ENCODE data around the gene ADK. TPM values are rescaled to one million over a fixed set of nuclear protein-coding genes. Genes with fewer than 3 reads are reported as not detected.

ADK gene
- total and polyA plus RNA-seq, 2 donors (not counting 3 experiments of a cell fraction or from before 2014, with no cell fraction given), result 11.7 to 46.5 TPM

GRCh38 chr10:74753442-74754211, 602.6 kb downstream of the ADK start:
- Histone ChIP-seq H3K27me3 (ENCODE audit: control insufficient read depth in 2 of 2, insufficient read depth in 2 of 2, low read length in 2 of 2) (no peaks in the 10 kb centered on the region), H3K79me2 (ENCODE audit: control insufficient read depth, insufficient read depth, low read length) (no peaks in the 10 kb centered on the region), H4K20me1 (replicated peaks; ENCODE audit: control insufficient read depth, extremely low read depth, insufficient read depth, low read length) (no peaks in the 10 kb centered on the region), H3K27ac (ENCODE audit: insufficient read depth, low read depth, low read length) (no peak overlapping the region), H3K4me1 (ENCODE audit: control insufficient read depth, extremely low read depth, insufficient read depth, low read length) (no peaks in the 10 kb centered on the region), H3K9me3 (replicated peaks; ENCODE audit: control insufficient read depth, insufficient read depth, low read length) (no peaks in the 10 kb centered on the region), H3K36me3 (ENCODE audit: control insufficient read depth in 2 of 2, extremely low read depth in 1 of 2, insufficient read depth in 2 of 2, low read length in 2 of 2) (no peaks in the 10 kb centered on the region), H3K9ac (replicated peaks; ENCODE audit: extremely low read depth, insufficient read depth, low read length) (no peak overlapping the region), H2AFZ (ENCODE audit: low read depth, low read length) (no peak overlapping the region), H3K4me2 (ENCODE audit: insufficient read depth, low read length) (no peak overlapping the region), H3K9me1 (replicated peaks; ENCODE audit: control insufficient read depth, extremely low read depth, insufficient read depth, low read length) (no peaks in the 10 kb centered on the region), H3K4me3 (replicated peaks in 1 of 3; ENCODE audit: insufficient read depth in 1 of 3, low read depth in 1 of 3, low read length in 3 of 3) (no peak overlapping the region)
- TF ChIP-seq JUN (IDR thresholded peaks at IDR 0.05; ENCODE audit: borderline replicate concordance, insufficient read depth, insufficient read length, low read depth), result no peak
- BruUV-seq (replicated peaks), result no TSS peak
- ChIA-PET CTCF (interaction anchor here (1.2 to 1.6 kb wide), 2 partner anchors 19 to 322 kb away, joined by 3 read pairs; no protein-coding TSS in a partner anchor), POLR2A (no interaction called here)
- FAIRE-seq (no peak), DNase-seq (ENCODE audit: low read depth, low spot score) (no peak)
- intact Hi-C loops (cut with micrococcal nuclease), result no loop called here
- dilution Hi-C loops (cut with MboI; ENCODE audit: extremely low pct_ligation_motif_present, low sequenced_read_pairs), result no loop called here

DNA sequence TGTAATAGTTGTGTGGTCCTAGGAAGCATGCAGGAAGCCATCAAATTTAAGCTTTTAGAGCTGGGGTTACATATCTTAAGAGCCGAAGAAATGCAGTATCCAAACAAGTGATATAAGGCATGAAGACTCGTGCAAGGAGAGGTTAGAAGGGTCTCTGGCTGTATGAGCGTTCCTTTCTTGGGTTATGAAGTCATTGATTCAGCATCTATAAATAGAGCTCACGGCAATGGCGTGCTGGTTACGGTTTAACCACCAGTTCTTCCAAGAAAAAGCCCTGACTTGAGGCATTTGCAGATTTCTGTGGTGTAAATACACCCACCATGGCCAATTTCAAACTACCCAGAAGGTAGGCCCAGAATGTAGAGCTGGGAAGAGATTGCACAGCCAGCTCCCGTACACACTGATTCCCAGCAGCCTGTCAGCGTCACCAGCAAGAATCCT, 603.4 kb downstream of the ADK start:
- no peaks in the 10 kb centered on the region for H3K36me3 ChIP-seq (ENCODE audit: control insufficient read depth in 2 of 2, extremely low read depth in 1 of 2, insufficient read depth in 2 of 2, low read length in 2 of 2)
- no peaks in the 10 kb centered on the region for H3K4me1 ChIP-seq (ENCODE audit: control insufficient read depth, extremely low read depth, insufficient read depth, low read length)
- no peaks in the 10 kb centered on the region for H3K79me2 ChIP-seq (ENCODE audit: control insufficient read depth, insufficient read depth, low read length)
- H3K4me2 ChIP-seq (ENCODE audit: insufficient read depth, low read length), result no peak overlapping the region
- no peak overlapping the region for H3K9ac ChIP-seq (replicated peaks; ENCODE audit: extremely low read depth, insufficient read depth, low read length)
- no peaks in the 10 kb centered on the region for H4K20me1 ChIP-seq (replicated peaks; ENCODE audit: control insufficient read depth, extremely low read depth, insufficient read depth, low read length)
- FAIRE-seq (no peak), DNase-seq (ENCODE audit: low read depth, low spot score) (no peak)
- BruUV-seq (replicated peaks), result no TSS peak
- no peak overlapping the region for H2AFZ ChIP-seq (ENCODE audit: low read depth, low read length)
- H3K27ac ChIP-seq (ENCODE audit: insufficient read depth, low read depth, low read length), result no peak overlapping the region
- no peak overlapping the region for H3K4me3 ChIP-seq (replicated peaks in 1 of 3; ENCODE audit: insufficient read depth in 1 of 3, low read depth in 1 of 3, low read length in 3 of 3)
- ChIA-PET POLR2A (no interaction called here), CTCF (interaction anchor here (0.6 to 1.6 kb wide), 3 partner anchors 16 to 370 kb away, joined by 3 to 4 read pairs (median 3); no protein-coding TSS in a partner anchor)
- intact Hi-C loops (cut with micrococcal nuclease), result no loop called here
- dilution Hi-C loops (cut with MboI; ENCODE audit: extremely low pct_ligation_motif_present, low sequenced_read_pairs), result no loop called here
- no peaks in the 10 kb centered on the region for H3K27me3 ChIP-seq (ENCODE audit: control insufficient read depth in 2 of 2, insufficient read depth in 2 of 2, low read length in 2 of 2)
- H3K9me1 ChIP-seq (replicated peaks; ENCODE audit: control insufficient read depth, extremely low read depth, insufficient read depth, low read length), result no peaks in the 10 kb centered on the region
- no peak for TF ChIP-seq JUN (IDR thresholded peaks at IDR 0.05; ENCODE audit: borderline replicate concordance, insufficient read depth, insufficient read length, low read depth)
- no peak for TF ChIP-seq MYC (IDR thresholded peaks at IDR 0.05; ENCODE audit: low read depth, low read length)
- TF ChIP-seq POLR2A (IDR thresholded peaks at IDR 0.05; ENCODE audit: low read depth, low read length), result no peak
- no peak for TF ChIP-seq CTCF (IDR thresholded peaks at IDR 0.05; ENCODE audit: extremely low read depth in 1 of 2, insufficient read depth in 1 of 2, low read depth in 1 of 2, low read length in 2 of 2)
- no peaks in the 10 kb centered on the region for H3K9me3 ChIP-seq (replicated peaks; ENCODE audit: control insufficient read depth, insufficient read depth, low read length)

Measured in endothelial cell of umbilical vein (primary cell).